Upper lobe of left lung (tissue), 4 donors: ENCODE results near the gene SLC35G1.

Source experiments
- EP300 ChIP-seq, 4 donors: sonication (generic); formaldehyde crosslinking; IDR thresholded peaks; one replicate each; pipeline ENCODE4 v1.5.1; 2017; ENCODE audit warnings: antibody characterized with exemption in 4 of 4, control low read depth in 2 of 4
- POLR2A ChIP-seq, 4 donors: fragments of 450-650 bp; IDR thresholded peaks; one replicate each; pipeline ENCODE4 v1.5.1; 2016 to 2017; ENCODE audit warnings: antibody characterized with exemption in 4 of 4, mild to moderate bottlenecking in 2 of 4
- POLR2AphosphoS5 ChIP-seq, 2 donors: sonication (generic); formaldehyde crosslinking; IDR thresholded peaks; one replicate each; pipeline ENCODE4 v1.5.1; 2017; ENCODE audit warnings: antibody characterized with exemption in 2 of 2
- TF ChIP-seq, protein P1 (sequence below), 6 experiments: fragments of 450-650 bp in 4 of 6; fragments of 200-600 bp in 2 of 6; sonication (generic) in 2 of 6; IDR thresholded peaks; one replicate each; pipeline ENCODE4 v1.5.1; 2016 to 2019; ENCODE audit warnings: antibody characterized with exemption in 6 of 6

DNA sequence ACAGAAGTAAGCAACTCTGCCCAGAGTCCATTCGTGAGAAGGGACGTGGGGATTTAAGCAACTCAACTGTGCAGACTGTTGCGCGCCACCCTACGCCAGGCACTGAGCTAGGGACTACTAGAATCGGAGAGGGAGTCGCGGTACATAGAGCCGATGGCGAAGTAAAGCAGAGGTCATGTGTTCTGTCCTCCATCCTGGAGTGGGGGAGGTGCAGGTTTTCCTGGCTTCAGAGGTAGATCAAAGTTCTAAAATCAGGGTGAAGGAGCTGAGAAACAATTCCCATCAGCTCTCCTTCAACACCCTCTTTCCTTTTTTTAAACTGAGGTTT lies 23.2 kb downstream of the SLC35G1 start:
- TF ChIP-seq, protein P1, sequence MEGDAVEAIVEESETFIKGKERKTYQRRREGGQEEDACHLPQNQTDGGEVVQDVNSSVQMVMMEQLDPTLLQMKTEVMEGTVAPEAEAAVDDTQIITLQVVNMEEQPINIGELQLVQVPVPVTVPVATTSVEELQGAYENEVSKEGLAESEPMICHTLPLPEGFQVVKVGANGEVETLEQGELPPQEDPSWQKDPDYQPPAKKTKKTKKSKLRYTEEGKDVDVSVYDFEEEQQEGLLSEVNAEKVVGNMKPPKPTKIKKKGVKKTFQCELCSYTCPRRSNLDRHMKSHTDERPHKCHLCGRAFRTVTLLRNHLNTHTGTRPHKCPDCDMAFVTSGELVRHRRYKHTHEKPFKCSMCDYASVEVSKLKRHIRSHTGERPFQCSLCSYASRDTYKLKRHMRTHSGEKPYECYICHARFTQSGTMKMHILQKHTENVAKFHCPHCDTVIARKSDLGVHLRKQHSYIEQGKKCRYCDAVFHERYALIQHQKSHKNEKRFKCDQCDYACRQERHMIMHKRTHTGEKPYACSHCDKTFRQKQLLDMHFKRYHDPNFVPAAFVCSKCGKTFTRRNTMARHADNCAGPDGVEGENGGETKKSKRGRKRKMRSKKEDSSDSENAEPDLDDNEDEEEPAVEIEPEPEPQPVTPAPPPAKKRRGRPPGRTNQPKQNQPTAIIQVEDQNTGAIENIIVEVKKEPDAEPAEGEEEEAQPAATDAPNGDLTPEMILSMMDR (IDR thresholded peaks at IDR 0.05), result no peak
- no peak for TF ChIP-seq POLR2A (IDR thresholded peaks at IDR 0.05)
- no peak for TF ChIP-seq POLR2AphosphoS5 (IDR thresholded peaks at IDR 0.05)
- TF ChIP-seq EP300 (IDR thresholded peaks at IDR 0.05), result no peak
